Measurements from ENCODE around the gene SYTL4. TPM values are rescaled to one million over a fixed set of nuclear protein-coding genes. Genes with fewer than 3 reads are reported as not detected.

SYTL4 gene
- total RNA-seq, 1 donor from 2014 or later = 15.3 TPM

GRCh38 chrX:100704581-100705203 is 27.2 kb downstream of the SYTL4 start:
- Histone ChIP-seq H3K27ac (no peak overlapping the region), H3K36me3 (no peaks in the 10 kb centered on the region), H3K9me3 (no peaks in the 10 kb centered on the region), H3K4me1 (no peaks in the 10 kb centered on the region), H3K4me3 (no peak overlapping the region), H3K27me3 (ENCODE audit: low read depth) (no peaks in the 10 kb centered on the region)
- no peak for TF ChIP-seq CTCF (IDR thresholded peaks at IDR 0.05)
- no peak for ATAC-seq
- intact Hi-C loops (cut with DNase I) = no loop called here
- no peak for DNase-seq

GRCh38 chrX:100700809-100701208 is 31.1 kb downstream of the SYTL4 start:
- Histone ChIP-seq H3K27ac (no peak overlapping the region), H3K27me3 (ENCODE audit: low read depth) (no peaks in the 10 kb centered on the region), H3K36me3 (no peaks in the 10 kb centered on the region), H3K4me3 (no peak overlapping the region), H3K4me1 (no peaks in the 10 kb centered on the region), H3K9me3 (no peaks in the 10 kb centered on the region)
- intact Hi-C loops (cut with DNase I) = no loop called here
- DNase-seq (no peak), ATAC-seq (no peak)
- TF ChIP-seq CTCF (IDR thresholded peaks at IDR 0.05) = no peak

DNA sequence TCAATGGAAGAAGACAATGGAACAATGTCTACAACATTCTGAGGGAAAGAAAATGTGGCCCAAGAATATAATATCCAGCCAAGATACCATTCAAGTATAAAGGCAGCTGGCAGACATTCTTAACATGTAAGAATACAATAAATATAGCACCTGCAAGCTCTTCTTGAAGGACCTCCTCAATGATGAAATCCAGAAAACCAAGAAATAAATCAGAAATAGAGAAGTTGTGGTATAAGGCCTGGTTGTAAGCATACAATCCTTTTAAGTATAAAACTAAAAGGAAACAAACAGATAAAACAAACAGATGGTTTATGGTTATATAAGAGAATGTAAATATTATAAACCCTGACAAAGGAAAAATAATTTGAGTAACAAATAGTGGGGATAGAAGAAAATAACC is 33.4 kb downstream of the SYTL4 start:
- ATAC-seq (no peak), DNase-seq (no peak)
- intact Hi-C loops (cut with DNase I) = no loop called here
- no peaks in the 10 kb centered on the region for H3K9me3 ChIP-seq
- no peaks in the 10 kb centered on the region for H3K36me3 ChIP-seq
- H3K4me3 ChIP-seq = no peak overlapping the region
- no peak overlapping the region for H3K27ac ChIP-seq
- H3K27me3 ChIP-seq (ENCODE audit: low read depth) = no peaks in the 10 kb centered on the region
- H3K4me1 ChIP-seq = no peaks in the 10 kb centered on the region
- TF ChIP-seq CTCF (IDR thresholded peaks at IDR 0.05) = no peak

DNA sequence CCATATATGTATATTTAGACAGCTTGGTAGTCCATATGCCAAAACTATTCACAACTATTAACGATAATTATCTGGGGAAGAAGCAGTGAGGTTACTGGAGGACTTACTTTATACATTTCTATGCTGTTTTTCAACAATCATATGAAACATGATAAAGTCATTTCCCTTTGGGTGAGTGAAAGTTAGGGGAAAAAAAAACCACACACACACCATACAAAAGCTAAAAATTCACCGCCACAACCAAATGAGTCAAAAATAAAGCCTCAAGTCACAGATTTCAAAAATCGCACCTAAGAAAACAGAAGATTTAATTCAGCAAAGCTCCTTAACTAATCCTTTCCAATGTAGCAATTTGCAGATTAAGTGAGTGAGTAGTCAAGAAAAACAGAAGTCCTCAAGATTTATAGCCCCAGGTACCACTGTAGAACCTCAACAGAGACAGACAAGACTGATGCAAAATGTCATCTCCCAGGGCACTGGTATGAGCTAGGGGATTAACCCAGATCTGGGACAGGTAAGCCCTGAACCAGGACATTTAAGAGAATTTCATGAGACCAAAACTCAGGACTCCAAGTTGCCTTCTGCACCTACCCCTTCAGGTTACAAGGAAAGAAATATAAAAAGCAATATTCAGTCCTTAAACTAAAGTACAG is 35.1 kb downstream of the SYTL4 start:
- Histone ChIP-seq H3K9me3 (no peaks in the 10 kb centered on the region), H3K4me3 (no peak overlapping the region), H3K36me3 (no peaks in the 10 kb centered on the region), H3K4me1 (no peaks in the 10 kb centered on the region), H3K27ac (no peak overlapping the region), H3K27me3 (ENCODE audit: low read depth) (no peaks in the 10 kb centered on the region)
- intact Hi-C loops (cut with DNase I) = no loop called here
- no peak for TF ChIP-seq CTCF (IDR thresholded peaks at IDR 0.05)
- no peak for ATAC-seq
- DNase-seq = no peak

DNA sequence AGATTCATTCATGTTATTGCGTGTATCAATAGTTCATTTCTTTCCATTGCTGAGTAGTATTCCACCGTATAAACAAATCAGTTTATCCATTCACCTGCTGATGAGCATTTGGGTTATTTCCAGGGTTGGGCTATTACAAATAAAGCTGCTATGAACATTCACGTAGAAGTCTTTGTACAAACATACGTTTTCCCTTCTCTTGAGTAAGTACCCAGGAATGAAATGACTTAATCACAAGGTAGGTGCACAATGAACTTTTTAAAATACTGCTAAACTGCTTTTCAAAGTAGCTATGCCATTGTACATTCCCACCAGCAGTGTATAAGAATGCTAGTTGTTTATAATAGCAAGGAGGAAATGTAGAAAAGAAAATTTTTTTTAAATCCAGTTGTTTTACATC is 35.9 kb downstream of the SYTL4 start:
- Histone ChIP-seq H3K27ac (no peak overlapping the region), H3K4me1 (no peaks in the 10 kb centered on the region), H3K4me3 (no peak overlapping the region), H3K27me3 (ENCODE audit: low read depth) (no peaks in the 10 kb centered on the region), H3K36me3 (no peaks in the 10 kb centered on the region), H3K9me3 (no peaks in the 10 kb centered on the region)
- no peak for TF ChIP-seq CTCF (IDR thresholded peaks at IDR 0.05)
- ATAC-seq (no peak), DNase-seq (no peak)
- intact Hi-C loops (cut with DNase I) = no loop called here

All from lower lobe of right lung (tissue), 2 donors.